ENCODE data around the gene EPHX1. TPM values are rescaled to one million over a fixed set of nuclear protein-coding genes. Genes with fewer than 3 reads are reported as not detected.

Gene EPHX1
- total and polyA plus RNA-seq, 9 donors = 17.5 to 43.2 (median 37.9) TPM

DNA sequence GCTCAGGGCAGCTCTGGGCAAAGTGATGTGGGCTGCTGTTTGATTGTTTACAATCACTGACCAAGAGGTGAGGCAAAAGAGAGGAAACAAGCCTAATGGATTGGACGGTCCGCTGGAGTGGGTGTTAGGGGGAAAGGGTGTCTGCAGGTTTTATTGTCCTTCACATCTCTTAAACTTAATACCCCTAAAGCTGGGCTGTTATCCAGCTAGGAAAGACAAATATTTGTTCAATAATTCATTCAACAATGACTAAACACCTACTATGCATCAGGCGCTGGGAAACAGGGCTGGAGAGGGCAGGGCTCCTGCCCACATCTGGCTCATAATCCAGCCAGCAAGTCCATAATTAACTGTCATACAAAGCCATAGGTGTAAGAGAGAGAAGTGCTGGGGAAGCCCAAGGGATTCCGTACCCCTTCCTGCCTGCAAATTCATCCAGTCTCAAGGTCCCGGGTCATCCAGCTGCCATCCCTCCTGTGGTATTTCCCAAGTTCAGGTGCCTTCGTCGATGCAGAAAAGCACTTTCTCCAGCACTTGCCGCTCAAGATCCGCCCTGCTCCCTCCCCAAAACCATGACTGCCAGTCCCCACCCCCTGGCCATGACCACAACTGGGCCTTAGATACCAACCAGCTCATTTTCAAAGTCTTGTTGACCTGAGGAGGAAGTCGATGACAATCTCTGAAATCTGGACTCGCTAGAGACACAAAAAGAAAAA, 61.6 kb downstream of the EPHX1 start:
- H3K4me1 ChIP-seq (ENCODE audit: control insufficient read depth, insufficient read depth, low read length) = peaks cover 15% of the 10 kb centered on the region
- WGBS (ENCODE audit: insufficient coverage) = 63% methylated on average over 5 of the region's 11 CpGs
- H3K27me3 ChIP-seq (ENCODE audit: control insufficient read depth, insufficient read depth, low read length) = no peaks in the 10 kb centered on the region
- no peak for DNase-seq
- H3K9me3 ChIP-seq (replicated peaks; ENCODE audit: control insufficient read depth, low read depth, low read length) = no peaks in the 10 kb centered on the region
- H3K27ac ChIP-seq (ENCODE audit: low read length) = no peak overlapping the region
- H3K4me3 ChIP-seq (ENCODE audit: low read length) = no peak overlapping the region
- peaks cover 68% of the 10 kb centered on the region for H3K36me3 ChIP-seq (ENCODE audit: control insufficient read depth, insufficient read depth, low read length)

- Histone ChIP-seq H3K27me3 (ENCODE audit: control insufficient read depth, insufficient read depth, low read length) (no peaks in the 10 kb centered on the region), H3K4me1 (ENCODE audit: control insufficient read depth, insufficient read depth, low read length) (peaks cover 20% of the 10 kb centered on the region), H3K27ac (ENCODE audit: low read length) (no peak overlapping the region), H3K4me3 (ENCODE audit: low read length) (no peak overlapping the region), H3K36me3 (ENCODE audit: control insufficient read depth, insufficient read depth, low read length) (peaks cover 66% of the 10 kb centered on the region), H3K9me3 (replicated peaks; ENCODE audit: control insufficient read depth, low read depth, low read length) (no peaks in the 10 kb centered on the region)
- no peak for DNase-seq
- no CpG with 5 or more reads among the region's 3 CpGs for WGBS (ENCODE audit: insufficient coverage)
Measured at GRCh38 chr1:225872075-225872430, 62.1 kb downstream of the EPHX1 start.

DNA sequence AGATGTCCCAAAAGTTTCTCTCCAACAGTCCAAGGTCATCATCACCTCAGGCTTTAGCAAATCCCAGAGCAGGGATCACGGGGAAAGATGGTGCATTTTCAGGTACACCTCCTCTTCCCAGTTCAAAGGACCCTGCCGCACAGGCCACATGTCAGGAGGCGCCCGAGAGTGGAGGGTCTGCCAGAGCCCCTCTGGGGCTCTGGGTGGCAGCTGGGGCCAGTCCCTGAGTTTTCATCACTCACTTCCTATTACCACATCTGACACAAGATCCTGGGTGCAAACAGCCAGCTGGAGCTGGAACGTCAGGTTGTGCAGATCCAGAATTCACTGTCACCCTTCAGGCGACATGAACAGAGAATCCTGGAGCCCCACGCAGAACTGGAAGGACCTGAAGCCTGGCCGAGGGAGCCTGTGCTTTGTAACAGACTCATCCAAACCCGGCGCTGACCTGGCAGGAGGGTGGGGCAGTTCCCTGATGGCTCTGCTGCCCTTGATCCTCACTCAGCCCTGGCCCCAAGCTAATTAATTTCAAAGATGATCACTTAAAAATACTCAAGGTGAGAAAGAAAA, 63.4 kb downstream of the EPHX1 start:
- Histone ChIP-seq H3K9me3 (replicated peaks; ENCODE audit: control insufficient read depth, low read depth, low read length) (no peaks in the 10 kb centered on the region), H3K36me3 (ENCODE audit: control insufficient read depth, insufficient read depth, low read length) (peaks cover 55% of the 10 kb centered on the region), H3K27ac (ENCODE audit: low read length) (no peak overlapping the region), H3K4me1 (ENCODE audit: control insufficient read depth, insufficient read depth, low read length) (peaks cover 33% of the 10 kb centered on the region), H3K4me3 (ENCODE audit: low read length) (no peak overlapping the region), H3K27me3 (ENCODE audit: control insufficient read depth, insufficient read depth, low read length) (no peaks in the 10 kb centered on the region)
- no peak for DNase-seq
- WGBS (ENCODE audit: insufficient coverage) = 81% methylated on average over 5 of the region's 10 CpGs

GRCh38 chr1:225874431-225874830, 64.5 kb downstream of the EPHX1 start:
- Histone ChIP-seq H3K4me3 (ENCODE audit: low read length) (no peak overlapping the region), H3K4me1 (ENCODE audit: control insufficient read depth, insufficient read depth, low read length) (peaks cover 37% of the 10 kb centered on the region), H3K27me3 (ENCODE audit: control insufficient read depth, insufficient read depth, low read length) (no peaks in the 10 kb centered on the region), H3K9me3 (replicated peaks; ENCODE audit: control insufficient read depth, low read depth, low read length) (no peaks in the 10 kb centered on the region), H3K27ac (ENCODE audit: low read length) (no peak overlapping the region), H3K36me3 (ENCODE audit: control insufficient read depth, insufficient read depth, low read length) (peaks cover 45% of the 10 kb centered on the region)
- no peak for DNase-seq
- WGBS (ENCODE audit: insufficient coverage) = 95% methylated on average over 8 of the region's 11 CpGs

- H3K36me3 ChIP-seq (ENCODE audit: control insufficient read depth, insufficient read depth, low read length) = peaks cover 43% of the 10 kb centered on the region
- H3K27ac ChIP-seq (ENCODE audit: low read length) = no peak overlapping the region
- peaks cover 45% of the 10 kb centered on the region for H3K4me1 ChIP-seq (ENCODE audit: control insufficient read depth, insufficient read depth, low read length)
- WGBS (ENCODE audit: insufficient coverage) = 90% methylated on average over 12 of the region's 12 CpGs
- DNase-seq = no peak
- H3K4me3 ChIP-seq (ENCODE audit: low read length) = no peak overlapping the region
- H3K9me3 ChIP-seq (replicated peaks; ENCODE audit: control insufficient read depth, low read depth, low read length) = no peaks in the 10 kb centered on the region
- no peaks in the 10 kb centered on the region for H3K27me3 ChIP-seq (ENCODE audit: control insufficient read depth, insufficient read depth, low read length)
Measured at GRCh38 chr1:225875044-225875815, 65.3 kb downstream of the EPHX1 start.

- 61% methylated on average over 9 of the region's 12 CpGs for WGBS (ENCODE audit: insufficient coverage)
- Histone ChIP-seq H3K4me1 (ENCODE audit: control insufficient read depth, insufficient read depth, low read length) (peaks cover 57% of the 10 kb centered on the region), H3K9me3 (replicated peaks; ENCODE audit: control insufficient read depth, low read depth, low read length) (no peaks in the 10 kb centered on the region), H3K27ac (ENCODE audit: low read length) (peak overlapping the region; percentile 62), H3K36me3 (ENCODE audit: control insufficient read depth, insufficient read depth, low read length) (peaks cover 33% of the 10 kb centered on the region), H3K27me3 (ENCODE audit: control insufficient read depth, insufficient read depth, low read length) (no peaks in the 10 kb centered on the region), H3K4me3 (ENCODE audit: low read length) (no peak overlapping the region)
- no peak for DNase-seq
Measured at GRCh38 chr1:225876900-225877510, 67.1 kb downstream of the EPHX1 start.

DNA sequence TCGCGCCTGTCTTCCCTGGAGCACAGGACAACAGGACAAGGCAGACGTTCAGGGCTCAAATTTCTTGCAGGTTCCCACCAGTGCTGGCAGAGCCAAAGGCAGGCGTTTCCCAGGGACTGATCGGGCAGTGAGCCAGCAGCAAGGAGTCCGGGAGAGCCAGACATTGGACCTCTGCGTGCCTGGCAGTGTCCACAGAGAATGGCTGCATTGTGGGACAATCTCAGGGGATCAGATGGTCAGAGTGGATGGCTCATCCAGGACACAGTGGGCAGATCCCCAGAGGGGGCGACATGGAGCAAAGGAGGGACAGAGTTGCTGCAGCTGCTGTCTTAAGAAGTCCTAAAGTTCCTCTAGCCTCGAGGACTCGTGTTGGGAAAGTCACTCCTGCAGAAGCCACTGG, 67.7 kb downstream of the EPHX1 start:
- Histone ChIP-seq H3K27ac (ENCODE audit: low read length) (peak overlapping the region; percentile 50), H3K9me3 (replicated peaks; ENCODE audit: control insufficient read depth, low read depth, low read length) (no peaks in the 10 kb centered on the region), H3K4me3 (ENCODE audit: low read length) (no peak overlapping the region), H3K4me1 (ENCODE audit: control insufficient read depth, insufficient read depth, low read length) (peaks cover 57% of the 10 kb centered on the region), H3K27me3 (ENCODE audit: control insufficient read depth, insufficient read depth, low read length) (no peaks in the 10 kb centered on the region), H3K36me3 (ENCODE audit: control insufficient read depth, insufficient read depth, low read length) (peaks cover 31% of the 10 kb centered on the region)
- peak; percentile 74 for DNase-seq
- WGBS (ENCODE audit: insufficient coverage) = 29% methylated on average over 10 of the region's 10 CpGs

GRCh38 chr1:225878282-225878681, 68.4 kb downstream of the EPHX1 start:
- peaks cover 28% of the 10 kb centered on the region for H3K36me3 ChIP-seq (ENCODE audit: control insufficient read depth, insufficient read depth, low read length)
- peaks cover 60% of the 10 kb centered on the region for H3K4me1 ChIP-seq (ENCODE audit: control insufficient read depth, insufficient read depth, low read length)
- no peak for DNase-seq
- no peaks in the 10 kb centered on the region for H3K9me3 ChIP-seq (replicated peaks; ENCODE audit: control insufficient read depth, low read depth, low read length)
- no peak overlapping the region for H3K4me3 ChIP-seq (ENCODE audit: low read length)
- no peaks in the 10 kb centered on the region for H3K27me3 ChIP-seq (ENCODE audit: control insufficient read depth, insufficient read depth, low read length)
- peak overlapping the region; percentile 50 for H3K27ac ChIP-seq (ENCODE audit: low read length)
- WGBS (ENCODE audit: insufficient coverage) = 76% methylated on average over 3 of the region's 4 CpGs

- Histone ChIP-seq H3K4me3 (ENCODE audit: low read length) (no peak overlapping the region), H3K27me3 (ENCODE audit: control insufficient read depth, insufficient read depth, low read length) (no peaks in the 10 kb centered on the region), H3K4me1 (ENCODE audit: control insufficient read depth, insufficient read depth, low read length) (peaks cover 61% of the 10 kb centered on the region), H3K9me3 (replicated peaks; ENCODE audit: control insufficient read depth, low read depth, low read length) (no peaks in the 10 kb centered on the region), H3K27ac (ENCODE audit: low read length) (no peak overlapping the region), H3K36me3 (ENCODE audit: control insufficient read depth, insufficient read depth, low read length) (peaks cover 17% of the 10 kb centered on the region)
- 85% methylated on average over 5 of the region's 8 CpGs for WGBS (ENCODE audit: insufficient coverage)
- DNase-seq = no peak
Measured at GRCh38 chr1:225879521-225880221, 69.7 kb downstream of the EPHX1 start.
